HG03439 (cell line): ENCODE measurements around the gene ZSWIM4.

Source experiments
- ATAC-seq: cut with Tn5 transposase; IDR thresholded peaks from one replicate; pipeline ENCODE4 v1.9.1; 2021; ENCODE audit warnings: mild to moderate bottlenecking, moderate library complexity; ENCODE audit not compliant: unreplicated experiment

The ZSWIM4 gene

GRCh38 chr19:13865571-13866462 is 70.6 kb downstream of the ZSWIM4 start:
- no peak for ATAC-seq

GRCh38 chr19:13866463-13867046 is 71.3 kb downstream of the ZSWIM4 start:
- no peak for ATAC-seq

- no peak for ATAC-seq
These were observed 73.4 kb downstream of the ZSWIM4 start for GRCh38 chr19:13868663-13869062.

- no peak for ATAC-seq
These were observed 74.0 kb downstream of the ZSWIM4 start for GRCh38 chr19:13869281-13869680.

GRCh38 chr19:13870873-13871272 is 75.6 kb downstream of the ZSWIM4 start:
- ATAC-seq = no peak

GRCh38 chr19:13872339-13872694 is 77.1 kb downstream of the ZSWIM4 start:
- no peak for ATAC-seq

GRCh38 chr19:13872695-13873389 is 77.6 kb downstream of the ZSWIM4 start:
- ATAC-seq = no peak

- ATAC-seq = no peak
These were observed 78.7 kb downstream of the ZSWIM4 start for GRCh38 chr19:13873834-13874515.

- ATAC-seq = no peak
These were observed 80.6 kb downstream of the ZSWIM4 start for GRCh38 chr19:13875824-13876223.

GRCh38 chr19:13876834-13877233 is 81.6 kb downstream of the ZSWIM4 start, which contains the start of gene NANOS3:
Gene NANOS3, plus strand, starts transcription at chr19:13877134. Its CDS starts 115 bp downstream, at chr19:13877249.
- ATAC-seq = no peak

- ATAC-seq = no peak
These were observed 82.1 kb downstream of the ZSWIM4 start for GRCh38 chr19:13877303-13877702.

GRCh38 chr19:13880059-13881043 is 85.1 kb downstream of the ZSWIM4 start:
- ATAC-seq = peak; percentile 79

- no peak for ATAC-seq
These were observed 86.0 kb downstream of the ZSWIM4 start for GRCh38 chr19:13881251-13881691.
